HepG2 (cell line): ENCODE data around the gene SERINC4. TPM values are rescaled to one million over a fixed set of nuclear protein-coding genes. Genes with fewer than 3 reads are reported as not detected.
A peak's percentile ranks its signal among the peaks of the same experiment; 100 is the strongest.

ENCODE experiments used
- CREM ChIP-seq, 2 experiments: sonication (generic) in 1 of 2; formaldehyde crosslinking in 1 of 2; IDR thresholded peaks; 2 replicates each; pipeline versions ENCODE4 v1.4.0 to v1.6.1; 2016 to 2020; ENCODE audit warnings: antibody characterized with exemption in 1 of 2, mild to moderate bottlenecking in 1 of 2, missing genetic modification reagents in 1 of 2
- KLF16 ChIP-seq, 2 experiments: sonication (generic) in 1 of 2; formaldehyde crosslinking in 1 of 2; IDR thresholded peaks; 2 replicates each; pipeline versions ENCODE4 v1.6.1 to v1.8.0; 2016 to 2023; ENCODE audit warnings: missing genetic modification reagents in 2 of 2, missing compliant biosample characterization in 1 of 2
- MTF1 ChIP-seq: sonication (generic); formaldehyde crosslinking; IDR thresholded peaks from 2 replicates; pipeline ENCODE4 v1.5.0; 2020; ENCODE audit warnings: missing genetic modification reagents
- NFIB ChIP-seq: sonication (generic); formaldehyde crosslinking; IDR thresholded peaks from 2 replicates; pipeline ENCODE4 v1.9.0; 2021; ENCODE audit warnings: missing genetic modification reagents, mild to moderate bottlenecking, borderline replicate concordance
- PTBP1 ChIP-seq: fragments of 200-400 bp; formaldehyde crosslinking; IDR thresholded peaks from 2 replicates; pipeline ENCODE4 v1.6.1; 2018; ENCODE audit warnings: low read length, low read depth; ENCODE audit not compliant: poor library complexity, severe bottlenecking
- RFX3 ChIP-seq: IDR thresholded peaks from 2 replicates; pipeline ENCODE4 v1.6.1; 2016; ENCODE audit warnings: missing biosample characterization, missing genetic modification reagents
- TBX2 ChIP-seq: sonication (generic); formaldehyde crosslinking; IDR thresholded peaks from 2 replicates; pipeline ENCODE4 v1.5.0; 2020; ENCODE audit warnings: missing genetic modification reagents, mild to moderate bottlenecking, borderline replicate concordance
- TBX3 ChIP-seq: fragments of 450-650 bp; IDR thresholded peaks from 2 replicates; pipeline ENCODE4 v1.6.1; 2017; ENCODE audit warnings: antibody characterized with exemption, mild to moderate bottlenecking, inconsistent platforms, borderline replicate concordance
- ZNF256 ChIP-seq: sonication (generic); formaldehyde crosslinking; conservative IDR thresholded peaks from 2 replicates; pipeline ENCODE4 v1.4.0; 2020; ENCODE audit warnings: missing genetic modification reagents
- ZNF792 ChIP-seq: IDR thresholded peaks from 2 replicates; pipeline ENCODE4 v1.6.1; 2016
- ZNF839 ChIP-seq: sonication (generic); formaldehyde crosslinking; IDR thresholded peaks from 2 replicates; pipeline ENCODE4 v1.4.0; 2020; ENCODE audit warnings: missing genetic modification reagents, mild to moderate bottlenecking, borderline replicate concordance
- ZNF841 ChIP-seq: sonication (generic); formaldehyde crosslinking; IDR thresholded peaks from 2 replicates; pipeline ENCODE4 v1.8.1; 2023; ENCODE audit warnings: missing genetic modification reagents, borderline replicate concordance
- polyA plus RNA-seq, 8 experiments: library from polyadenylated mRNA; depleted of rRNA in 3 of 8; stranded (reverse) in 7 of 8; unstranded in 1 of 8; fragments of >200 nt; fragmentation: Illumina TruSeq in 4 of 8; extraction: Trizol in 4 of 8; gene quantifications; 2 replicates each; pipeline versions ENCODE4 v1.2.1 to v1.2.3, GENCODE V29; 2011 to 2016; ENCODE audit warnings: low read depth in 4 of 8, missing spikeins in 1 of 8, mixed read lengths in 1 of 8; ENCODE audit not compliant: insufficient read depth in 1 of 8
- total RNA-seq, 5 experiments: library from RNA; depleted of rRNA; stranded (reverse); fragments of >200 nt; fragmentation: Illumina TruSeq; extraction: Trizol; gene quantifications; 2 replicates each; pipeline ENCODE4 v1.2.3, GENCODE V29; 2016; ENCODE audit warnings: low read depth in 1 of 5
- TF ChIP-seq, protein P1 (sequence below): sonication (generic); formaldehyde crosslinking; IDR thresholded peaks from 2 replicates; pipeline ENCODE4 v1.5.0; 2020; ENCODE audit warnings: missing genetic modification reagents
- TF ChIP-seq, protein P2 (sequence below): sonication (generic); formaldehyde crosslinking; conservative IDR thresholded peaks from 2 replicates; pipeline ENCODE4 v1.8.0; 2022; ENCODE audit warnings: low read depth, missing genetic modification reagents
- TF ChIP-seq, protein P3 (sequence below): sonication (generic); formaldehyde crosslinking; IDR thresholded peaks from 2 replicates; pipeline ENCODE4 v1.5.0; 2020; ENCODE audit warnings: missing genetic modification reagents, mild to moderate bottlenecking, borderline replicate concordance
- TF ChIP-seq, protein P4 (sequence below): sonication (generic); formaldehyde crosslinking; IDR thresholded peaks from 2 replicates; pipeline ENCODE4 v1.9.0; 2022; ENCODE audit warnings: low read depth, missing genetic modification reagents
- TF ChIP-seq, protein P5 (sequence below): sonication (generic); formaldehyde crosslinking; IDR thresholded peaks from 2 replicates; pipeline ENCODE4 v1.5.0; 2020; ENCODE audit warnings: mild to moderate bottlenecking, missing genetic modification reagents, borderline replicate concordance

Gene SERINC4
- total and polyA plus RNA-seq, 2 of the 13 experiments (the other 11 are each of a cell fraction or from before 2014, with no cell fraction given): not detected

DNA sequence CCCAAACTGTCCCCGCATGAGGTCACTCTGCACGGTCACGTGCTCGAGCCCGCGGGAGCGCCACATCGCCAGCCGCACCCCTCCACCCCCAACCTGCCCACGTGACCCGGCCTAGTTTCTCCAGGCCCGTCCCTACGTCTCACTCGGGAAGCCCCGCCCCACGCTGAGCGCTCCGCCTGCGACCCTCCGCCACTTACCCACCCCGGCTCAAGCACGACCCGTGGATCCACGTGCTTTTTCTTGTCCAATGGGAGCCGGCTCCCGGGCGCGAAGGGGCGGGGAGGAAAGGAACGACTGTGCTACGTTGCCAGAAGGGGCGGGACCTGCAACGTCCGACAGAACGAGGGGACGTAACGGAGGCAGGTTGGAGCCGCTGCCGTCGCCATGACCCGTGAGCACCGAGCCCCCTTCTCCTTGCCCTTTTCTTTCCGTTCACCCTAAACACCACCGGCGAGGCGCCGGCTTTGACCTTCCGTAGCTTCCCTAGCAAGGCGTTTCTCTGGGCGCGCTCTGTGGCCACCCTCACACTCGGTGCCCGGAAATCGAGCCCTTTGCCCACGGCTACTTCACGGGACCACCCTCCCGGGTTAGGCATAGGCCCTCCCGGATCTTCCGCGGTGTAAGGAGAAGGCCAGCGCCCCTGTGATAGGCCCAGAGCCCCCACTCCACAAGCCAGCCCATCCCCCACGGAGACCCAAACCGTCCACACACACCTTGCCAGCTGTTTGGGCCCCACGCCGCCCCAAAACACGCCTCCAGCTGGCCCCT is 7.8 kb downstream of the SERINC4 start, which contains the start of gene SERF2 (continued):
- TF ChIP-seq, protein P1, sequence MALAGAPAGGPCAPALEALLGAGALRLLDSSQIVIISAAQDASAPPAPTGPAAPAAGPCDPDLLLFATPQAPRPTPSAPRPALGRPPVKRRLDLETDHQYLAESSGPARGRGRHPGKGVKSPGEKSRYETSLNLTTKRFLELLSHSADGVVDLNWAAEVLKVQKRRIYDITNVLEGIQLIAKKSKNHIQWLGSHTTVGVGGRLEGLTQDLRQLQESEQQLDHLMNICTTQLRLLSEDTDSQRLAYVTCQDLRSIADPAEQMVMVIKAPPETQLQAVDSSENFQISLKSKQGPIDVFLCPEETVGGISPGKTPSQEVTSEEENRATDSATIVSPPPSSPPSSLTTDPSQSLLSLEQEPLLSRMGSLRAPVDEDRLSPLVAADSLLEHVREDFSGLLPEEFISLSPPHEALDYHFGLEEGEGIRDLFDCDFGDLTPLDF (CRISPR knock-in tag): peak; percentile 49; the same call in 1 of the 2 replicates
- no peak for TF ChIP-seq TBX3
- TF ChIP-seq, protein P2, sequence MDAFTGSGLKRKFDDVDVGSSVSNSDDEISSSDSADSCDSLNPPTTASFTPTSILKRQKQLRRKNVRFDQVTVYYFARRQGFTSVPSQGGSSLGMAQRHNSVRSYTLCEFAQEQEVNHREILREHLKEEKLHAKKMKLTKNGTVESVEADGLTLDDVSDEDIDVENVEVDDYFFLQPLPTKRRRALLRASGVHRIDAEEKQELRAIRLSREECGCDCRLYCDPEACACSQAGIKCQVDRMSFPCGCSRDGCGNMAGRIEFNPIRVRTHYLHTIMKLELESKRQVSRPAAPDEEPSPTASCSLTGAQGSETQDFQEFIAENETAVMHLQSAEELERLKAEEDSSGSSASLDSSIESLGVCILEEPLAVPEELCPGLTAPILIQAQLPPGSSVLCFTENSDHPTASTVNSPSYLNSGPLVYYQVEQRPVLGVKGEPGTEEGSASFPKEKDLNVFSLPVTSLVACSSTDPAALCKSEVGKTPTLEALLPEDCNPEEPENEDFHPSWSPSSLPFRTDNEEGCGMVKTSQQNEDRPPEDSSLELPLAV (CRISPR knock-in tag): no peak
- peak; percentile 72 for TF ChIP-seq CREM (IDR thresholded peaks at IDR 0.05)
- TF ChIP-seq CREM (CRISPR knock-in tag; IDR thresholded peaks at IDR 0.05): no peak
- 0 out of 2 replicates have a peak, but pooled peaks have one; percentile 77 for TF ChIP-seq ZNF839 (CRISPR knock-in tag)
- TF ChIP-seq ZNF256 (CRISPR knock-in tag): no peak
- TF ChIP-seq, protein P3, sequence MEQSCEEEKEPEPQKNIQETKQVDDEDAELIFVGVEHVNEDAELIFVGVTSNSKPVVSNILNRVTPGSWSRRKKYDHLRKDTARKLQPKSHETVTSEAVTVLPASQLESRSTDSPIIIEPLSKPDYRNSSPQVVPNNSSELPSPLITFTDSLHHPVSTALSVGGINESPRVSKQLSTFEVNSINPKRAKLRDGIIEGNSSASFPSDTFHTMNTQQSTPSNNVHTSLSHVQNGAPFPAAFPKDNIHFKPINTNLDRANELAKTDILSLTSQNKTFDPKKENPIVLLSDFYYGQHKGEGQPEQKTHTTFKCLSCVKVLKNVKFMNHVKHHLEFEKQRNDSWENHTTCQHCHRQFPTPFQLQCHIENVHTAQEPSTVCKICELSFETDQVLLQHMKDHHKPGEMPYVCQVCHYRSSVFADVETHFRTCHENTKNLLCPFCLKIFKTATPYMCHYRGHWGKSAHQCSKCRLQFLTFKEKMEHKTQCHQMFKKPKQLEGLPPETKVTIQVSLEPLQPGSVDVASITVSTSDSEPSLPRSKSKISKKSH: no peak
- TF ChIP-seq MTF1: no peak
- no peak for TF ChIP-seq RFX3
- TF ChIP-seq KLF16 (CRISPR knock-in tag; IDR thresholded peaks at IDR 0.05): 0 out of 4 replicates have a peak, but pooled peaks of 1 of the 2 experiments have one; percentile 34
- peak; percentile 37; the same call in 1 of the 2 replicates for TF ChIP-seq ZNF792 (CRISPR knock-in tag)
- TF ChIP-seq TBX2 (CRISPR knock-in tag): peak; percentile 81
- no peak for TF ChIP-seq PTBP1
- TF ChIP-seq, protein P4, sequence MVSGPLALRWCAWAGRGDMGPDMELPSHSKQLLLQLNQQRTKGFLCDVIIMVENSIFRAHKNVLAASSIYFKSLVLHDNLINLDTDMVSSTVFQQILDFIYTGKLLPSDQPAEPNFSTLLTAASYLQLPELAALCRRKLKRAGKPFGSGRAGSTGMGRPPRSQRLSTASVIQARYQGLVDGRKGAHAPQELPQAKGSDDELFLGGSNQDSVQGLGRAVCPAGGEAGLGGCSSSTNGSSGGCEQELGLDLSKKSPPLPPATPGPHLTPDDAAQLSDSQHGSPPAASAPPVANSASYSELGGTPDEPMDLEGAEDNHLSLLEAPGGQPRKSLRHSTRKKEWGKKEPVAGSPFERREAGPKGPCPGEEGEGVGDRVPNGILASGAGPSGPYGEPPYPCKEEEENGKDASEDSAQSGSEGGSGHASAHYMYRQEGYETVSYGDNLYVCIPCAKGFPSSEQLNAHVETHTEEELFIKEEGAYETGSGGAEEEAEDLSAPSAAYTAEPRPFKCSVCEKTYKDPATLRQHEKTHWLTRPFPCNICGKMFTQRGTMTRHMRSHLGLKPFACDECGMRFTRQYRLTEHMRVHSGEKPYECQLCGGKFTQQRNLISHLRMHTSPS (CRISPR knock-in tag): no peak
- no peak for TF ChIP-seq NFIB (CRISPR knock-in tag)
- TF ChIP-seq ZNF841 (CRISPR knock-in tag): no peak
- TF ChIP-seq, protein P5, sequence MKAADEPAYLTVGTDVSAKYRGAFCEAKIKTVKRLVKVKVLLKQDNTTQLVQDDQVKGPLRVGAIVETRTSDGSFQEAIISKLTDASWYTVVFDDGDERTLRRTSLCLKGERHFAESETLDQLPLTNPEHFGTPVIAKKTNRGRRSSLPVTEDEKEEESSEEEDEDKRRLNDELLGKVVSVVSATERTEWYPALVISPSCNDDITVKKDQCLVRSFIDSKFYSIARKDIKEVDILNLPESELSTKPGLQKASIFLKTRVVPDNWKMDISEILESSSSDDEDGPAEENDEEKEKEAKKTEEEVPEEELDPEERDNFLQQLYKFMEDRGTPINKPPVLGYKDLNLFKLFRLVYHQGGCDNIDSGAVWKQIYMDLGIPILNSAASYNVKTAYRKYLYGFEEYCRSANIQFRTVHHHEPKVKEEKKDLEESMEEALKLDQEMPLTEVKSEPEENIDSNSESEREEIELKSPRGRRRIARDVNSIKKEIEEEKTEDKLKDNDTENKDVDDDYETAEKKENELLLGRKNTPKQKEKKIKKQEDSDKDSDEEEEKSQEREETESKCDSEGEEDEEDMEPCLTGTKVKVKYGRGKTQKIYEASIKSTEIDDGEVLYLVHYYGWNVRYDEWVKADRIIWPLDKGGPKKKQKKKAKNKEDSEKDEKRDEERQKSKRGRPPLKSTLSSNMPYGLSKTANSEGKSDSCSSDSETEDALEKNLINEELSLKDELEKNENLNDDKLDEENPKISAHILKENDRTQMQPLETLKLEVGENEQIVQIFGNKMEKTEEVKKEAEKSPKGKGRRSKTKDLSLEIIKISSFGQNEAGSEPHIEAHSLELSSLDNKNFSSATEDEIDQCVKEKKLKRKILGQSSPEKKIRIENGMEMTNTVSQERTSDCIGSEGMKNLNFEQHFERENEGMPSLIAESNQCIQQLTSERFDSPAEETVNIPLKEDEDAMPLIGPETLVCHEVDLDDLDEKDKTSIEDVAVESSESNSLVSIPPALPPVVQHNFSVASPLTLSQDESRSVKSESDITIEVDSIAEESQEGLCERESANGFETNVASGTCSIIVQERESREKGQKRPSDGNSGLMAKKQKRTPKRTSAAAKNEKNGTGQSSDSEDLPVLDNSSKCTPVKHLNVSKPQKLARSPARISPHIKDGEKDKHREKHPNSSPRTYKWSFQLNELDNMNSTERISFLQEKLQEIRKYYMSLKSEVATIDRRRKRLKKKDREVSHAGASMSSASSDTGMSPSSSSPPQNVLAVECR: peak; percentile 90
